ENCODE measurements around the gene ACR.

DNA sequence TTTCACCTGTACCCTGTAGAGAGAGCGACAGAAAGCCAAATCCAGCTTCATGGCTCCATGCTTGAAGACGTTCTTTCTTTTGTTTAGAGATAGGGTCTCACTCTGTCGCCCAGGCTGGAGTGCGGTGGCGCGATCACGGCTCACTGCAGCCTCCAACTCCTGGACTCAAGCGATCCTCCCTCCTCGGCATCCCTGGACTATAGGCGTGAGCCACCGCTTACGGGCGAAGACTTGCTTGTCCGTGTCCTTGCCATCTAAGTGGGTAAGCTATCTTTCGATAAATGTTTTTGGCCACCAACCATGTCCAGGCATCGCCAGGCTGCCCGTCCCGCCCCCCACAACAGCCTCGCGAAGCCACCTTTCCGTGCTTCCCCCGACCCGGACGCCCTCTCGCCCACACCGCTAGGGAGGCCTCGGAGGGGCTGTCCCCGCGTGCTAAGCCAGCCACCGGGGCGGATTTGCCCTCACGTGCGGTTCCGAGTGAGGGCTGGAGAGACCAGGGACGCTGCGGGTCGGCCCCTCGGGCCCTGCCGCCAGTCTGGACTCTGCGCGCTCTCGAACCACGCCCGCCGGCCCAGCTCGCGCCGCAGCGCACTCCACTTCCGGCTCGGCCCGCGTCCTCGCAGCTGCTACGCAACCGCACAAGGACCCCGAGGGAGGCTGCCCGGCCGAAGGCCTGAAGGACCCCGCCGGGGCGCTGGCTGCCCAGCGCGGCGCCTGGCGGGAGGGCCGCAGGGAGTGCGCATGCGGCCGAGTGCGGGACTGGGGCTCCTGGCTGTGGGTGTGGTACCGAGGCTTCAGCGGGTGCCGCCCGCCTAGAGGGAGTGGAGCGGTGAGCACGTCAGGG lies 45.3 kb downstream of the ACR start, which contains the start of gene RABL2B:
- TF ChIP-seq CTCF (IDR thresholded peaks at IDR 0.05): peak in 1 of 7 experiments; percentile 8
- TF ChIP-seq POLR2A (IDR thresholded peaks at IDR 0.05): peak; percentile 25 to 60 (median 55)

Data from body of pancreas (tissue), 4 donors.